Stimulated activated CD8-positive, alpha-beta memory T cell treated with anti-CD3 and anti-CD28 coated beads, Interleukin-15, amount 100 ng/mL, for 24 hours (primary cell): Measurements from ENCODE around the gene OR51T1.

ENCODE experiments used
- DNase-seq: peaks from one replicate; pipeline ENCODE4 v3.0.0-alpha.2; 2020; ENCODE audit warnings: low read depth

Gene OR51T1

GRCh38 chr11:4926608-4927007 is 44.9 kb downstream of the OR51T1 start:
- DNase-seq = no peak
